Naive thymus-derived CD4-positive, alpha-beta T cell (primary cell): ENCODE measurements around the gene CCM2L. TPM values are rescaled to one million over a fixed set of nuclear protein-coding genes. Genes with fewer than 3 reads are reported as not detected.

Source experiments
- ATAC-seq: fragments of 150-1000 bp; cut with Tn5 transposase; 2 replicates; pipeline ENCODE4 v1.10.0; 2021; ENCODE audit warnings: mild to moderate bottlenecking, moderate library complexity
- CTCF ChIA-PET: fragments of 350-600 bp; sonication (Branson Sonifier 250); formaldehyde crosslinking; loops from one replicate; lab custom pipeline; 2021; ENCODE audit warnings: antibody characterized with exemption; lab: Charles Lee
- POLR2A ChIA-PET: fragments of 350-600 bp; sonication (Branson Sonifier 250); formaldehyde crosslinking; loops from one replicate; lab custom pipeline; 2021; ENCODE audit warnings: antibody characterized with exemption, inconsistent platforms; lab: Charles Lee
- DNase-seq, 9 donors: peaks; one replicate each; pipeline versions ENCODE4 v3.0.0 to v3.0.0-alpha.2; 2020 to 2022; ENCODE audit warnings: mixed read lengths in 1 of 9
- H3K27ac ChIP-seq: one replicate; pipeline ENCODE4 v1.7.0; 2013; ENCODE audit warnings: mild to moderate bottlenecking, low read depth, low read length, moderate library complexity
- H3K27me3 ChIP-seq, 2 donors: one replicate each; pipeline ENCODE4 v1.7.0; 2013; ENCODE audit warnings: low read length in 2 of 2, mild to moderate bottlenecking in 2 of 2, moderate library complexity in 2 of 2; ENCODE audit not compliant: control insufficient read depth in 2 of 2, insufficient read depth in 2 of 2
- H3K36me3 ChIP-seq, 3 experiments: 1 replicate in 2 of 3; 2 replicates in 1 of 3; pipeline ENCODE4 v1.7.0; 2013; ENCODE audit warnings: low read length in 3 of 3, mild to moderate bottlenecking in 3 of 3, moderate library complexity in 1 of 3; ENCODE audit not compliant: insufficient read depth in 3 of 3, control insufficient read depth in 2 of 3
- H3K4me1 ChIP-seq, 2 donors: one replicate each; pipeline ENCODE4 v1.7.0; 2013; ENCODE audit warnings: low read length in 2 of 2, mild to moderate bottlenecking in 2 of 2, moderate library complexity in 1 of 2; ENCODE audit not compliant: control insufficient read depth in 2 of 2, insufficient read depth in 2 of 2
- H3K4me3 ChIP-seq: 2 replicates; pipeline ENCODE4 v1.7.0; 2013; ENCODE audit warnings: mild to moderate bottlenecking, low read length
- H3K9me3 ChIP-seq, 3 experiments: 1 replicate in 2 of 3; 2 replicates in 1 of 3; pipeline ENCODE4 v1.7.0; 2013; ENCODE audit warnings: low read length in 3 of 3; ENCODE audit not compliant: control insufficient read depth in 2 of 3
- H3K27ac Mint-ChIP-seq, 9 donors: one replicate each; pipeline ENCODE4 v1.8.0; 2020 to 2022; ENCODE audit warnings: mixed read lengths in 9 of 9, mild to moderate bottlenecking in 8 of 9, moderate library complexity in 5 of 9, inconsistent platforms in 2 of 9
- H3K27me3 Mint-ChIP-seq, 5 donors: one replicate each; pipeline ENCODE4 v1.8.0; 2021 to 2022; ENCODE audit warnings: mixed read lengths in 5 of 5, mild to moderate bottlenecking in 1 of 5
- H3K36me3 Mint-ChIP-seq, 5 donors: one replicate each; pipeline ENCODE4 v1.8.0; 2020 to 2022; ENCODE audit warnings: mixed read lengths in 5 of 5, mild to moderate bottlenecking in 3 of 5, inconsistent platforms in 1 of 5
- H3K4me1 Mint-ChIP-seq, 7 donors: one replicate each; pipeline ENCODE4 v1.8.0; 2020 to 2022; ENCODE audit warnings: mixed read lengths in 7 of 7, mild to moderate bottlenecking in 3 of 7, inconsistent platforms in 1 of 7
- H3K4me3 Mint-ChIP-seq, 10 donors: one replicate each; pipeline ENCODE4 v1.8.0; 2020 to 2022; ENCODE audit warnings: mild to moderate bottlenecking in 10 of 10, mixed read lengths in 10 of 10, moderate library complexity in 6 of 10, inconsistent platforms in 2 of 10
- H3K9me3 Mint-ChIP-seq, 11 donors: one replicate each; pipeline ENCODE4 v1.8.0; 2020 to 2022; ENCODE audit warnings: mixed read lengths in 11 of 11, mild to moderate bottlenecking in 4 of 11, inconsistent platforms in 1 of 11, moderate library complexity in 1 of 11
- intact Hi-C, 2 donors: fragments of 100-400 bp; cut with micrococcal nuclease; formaldehyde crosslinking; loops; one replicate each; pipeline ENCODE4 v1.15.1; 2023
- polyA plus RNA-seq, 2 donors: library from polyadenylated mRNA; unstranded; fragments of 300-500 nt; fragmentation: Illumina TruSeq; gene quantifications; one replicate each; pipeline ENCODE4 v1.2.3, GENCODE V29; 2021
- total RNA-seq, 6 experiments: library from RNA in 5 of 6; stranded (reverse) in 5 of 6; gene quantifications; 1 replicate in 5 of 6; 2 replicates in 1 of 6; pipeline ENCODE4 v1.2.3 and lab custom pipeline; 2021 to 2026

Gene CCM2L
- total and polyA plus RNA-seq, 7 experiments from 2014 or later = not detected

- peaks cover 7 to 18% of the 10 kb centered on the region in 2 donors for H3K4me1 ChIP-seq
- peaks cover 11 to 22% (median 16%) of the 10 kb centered on the region in 7 donors for H3K4me1 Mint-ChIP-seq
- H3K27ac Mint-ChIP-seq = no peak overlapping the region
- peaks cover 56 to 67% (median 60%) of the 10 kb centered on the region in 5 donors for H3K27me3 Mint-ChIP-seq
- no peak overlapping the region for H3K4me3 ChIP-seq
- H3K27ac ChIP-seq = no peak overlapping the region
- H3K36me3 ChIP-seq = no peaks in the 10 kb centered on the region
- H3K27me3 ChIP-seq = peaks cover 8 to 13% of the 10 kb centered on the region in 2 donors
- H3K36me3 Mint-ChIP-seq = peaks cover 0 to 5% (median 0%) of the 10 kb centered on the region in 5 donors
- intact Hi-C loops = no loop called here
- ChIA-PET POLR2A (no interaction called here), CTCF (no interaction called here)
- no peaks in the 10 kb centered on the region for H3K9me3 ChIP-seq
- peak overlapping the region; percentile 46 to 83 (median 68) for H3K4me3 Mint-ChIP-seq
- H3K9me3 Mint-ChIP-seq = peaks cover 0 to 4% (median 0%) of the 10 kb centered on the region in 11 donors
- ATAC-seq = no peak
- DNase-seq = no peak
These were observed 41.5 kb downstream of the CCM2L start for GRCh38 chr20:32051720-32052089.

- H3K4me3 Mint-ChIP-seq = peak within 1 kb of the TSS; percentile 46 to 83 (median 68)
These were observed 42.0 kb downstream of the CCM2L start, which contains the start of gene HCK for GRCh38 chr20:32052090-32052777. Gene HCK (plus strand): TSS chr20:32052242.

GRCh38 chr20:32052778-32053362 is 42.6 kb downstream of the CCM2L start:
- no peaks in the 10 kb centered on the region for H3K9me3 ChIP-seq
- H3K4me1 Mint-ChIP-seq = peaks cover 11 to 22% (median 16%) of the 10 kb centered on the region in 7 donors
- H3K27me3 Mint-ChIP-seq = peaks cover 57 to 66% (median 58%) of the 10 kb centered on the region in 5 donors
- no peak overlapping the region for H3K27ac Mint-ChIP-seq
- POLR2A ChIA-PET = no interaction called here
- H3K27ac ChIP-seq = no peak overlapping the region
- peaks cover 7 to 18% of the 10 kb centered on the region in 2 donors for H3K4me1 ChIP-seq
- no peaks in the 10 kb centered on the region for H3K36me3 ChIP-seq
- CTCF ChIA-PET = no interaction called here
- intact Hi-C loops = no loop called here
- no peak overlapping the region for H3K4me3 ChIP-seq
- H3K9me3 Mint-ChIP-seq = peaks cover 0 to 5% (median 0%) of the 10 kb centered on the region in 11 donors
- H3K4me3 Mint-ChIP-seq = peak overlapping the region; percentile 6 to 83 (median 56)
- DNase-seq (no peak), ATAC-seq (peak; percentile 79)
- H3K27me3 ChIP-seq = peaks cover 8 to 13% of the 10 kb centered on the region in 2 donors
- H3K36me3 Mint-ChIP-seq = peaks cover 0 to 5% (median 0%) of the 10 kb centered on the region in 5 donors

More at GRCh38 chr20:32052090-32052777, 42.0 kb downstream of the CCM2L start, which contains the start of gene HCK:
- peaks cover 0 to 5% (median 0%) of the 10 kb centered on the region in 11 donors for H3K9me3 Mint-ChIP-seq
- Histone ChIP-seq H3K4me3 (no peak within 1 kb of the TSS), H3K4me1 (peaks cover 7 to 18% of the 10 kb centered on the region in 2 donors), H3K27me3 (peaks cover 8 to 13% of the 10 kb centered on the region in 2 donors), H3K36me3 (no peaks in the 10 kb centered on the region), H3K27ac (no peak within 1 kb of the TSS), H3K9me3 (no peaks in the 10 kb centered on the region)
- peaks cover 54 to 69% (median 57%) of the 10 kb centered on the region in 5 donors for H3K27me3 Mint-ChIP-seq
- ChIA-PET CTCF (no interaction called here), POLR2A (no interaction called here)
- intact Hi-C loops = no loop called here
- DNase-seq = no peak
- peaks cover 11 to 22% (median 16%) of the 10 kb centered on the region in 7 donors for H3K4me1 Mint-ChIP-seq
- H3K27ac Mint-ChIP-seq = peak within 1 kb of the TSS in 2 of 9 donors; percentile 4 to 52
- peaks cover 0 to 5% (median 0%) of the 10 kb centered on the region in 5 donors for H3K36me3 Mint-ChIP-seq
- ATAC-seq = peak; percentile 68

- H3K9me3 Mint-ChIP-seq = peaks cover 0 to 5% (median 0%) of the 10 kb centered on the region in 11 donors
- no peak for DNase-seq
- H3K9me3 ChIP-seq = no peaks in the 10 kb centered on the region
- H3K27me3 Mint-ChIP-seq = peaks cover 55 to 69% (median 61%) of the 10 kb centered on the region in 5 donors
- peaks cover 0 to 5% (median 0%) of the 10 kb centered on the region in 5 donors for H3K36me3 Mint-ChIP-seq
- H3K27ac ChIP-seq = no peak overlapping the region
- H3K4me3 Mint-ChIP-seq = no peak overlapping the region
- peaks cover 8 to 13% of the 10 kb centered on the region in 2 donors for H3K27me3 ChIP-seq
- H3K4me3 ChIP-seq = no peak overlapping the region
- POLR2A ChIA-PET = no interaction called here
- H3K4me1 Mint-ChIP-seq = peaks cover 11 to 22% (median 16%) of the 10 kb centered on the region in 7 donors
- no peak for ATAC-seq
- H3K27ac Mint-ChIP-seq = no peak overlapping the region
- H3K4me1 ChIP-seq = peaks cover 7 to 18% of the 10 kb centered on the region in 2 donors
- no peaks in the 10 kb centered on the region for H3K36me3 ChIP-seq
- intact Hi-C loops = no loop called here
- CTCF ChIA-PET = no interaction called here
These were observed 43.4 kb downstream of the CCM2L start for GRCh38 chr20:32053648-32054047.

GRCh38 chr20:32056708-32057483 is 46.7 kb downstream of the CCM2L start:
- intact Hi-C loops = no loop called here
- Histone ChIP-seq H3K4me1 (peaks cover 6 to 11% of the 10 kb centered on the region in 2 donors), H3K27me3 (peaks cover 2 to 11% of the 10 kb centered on the region in 2 donors), H3K27ac (no peak overlapping the region), H3K4me3 (no peak overlapping the region), H3K36me3 (no peaks in the 10 kb centered on the region), H3K9me3 (no peaks in the 10 kb centered on the region)
- no peak overlapping the region for H3K27ac Mint-ChIP-seq
- DNase-seq (no peak), ATAC-seq (no peak)
- peaks cover 3 to 9% (median 7%) of the 10 kb centered on the region in 7 donors for H3K4me1 Mint-ChIP-seq
- H3K9me3 Mint-ChIP-seq = peaks cover 0 to 5% (median 0%) of the 10 kb centered on the region in 11 donors
- CTCF ChIA-PET = no interaction called here
- peaks cover 57 to 61% (median 59%) of the 10 kb centered on the region in 5 donors for H3K27me3 Mint-ChIP-seq
- no peak overlapping the region for H3K4me3 Mint-ChIP-seq
- POLR2A ChIA-PET = no interaction called here
- no peaks in the 10 kb centered on the region for H3K36me3 Mint-ChIP-seq

GRCh38 chr20:32057656-32058184 is 47.5 kb downstream of the CCM2L start:
- ATAC-seq = no peak
- intact Hi-C loops = no loop called here
- Histone ChIP-seq H3K4me1 (peaks cover 0 to 5% of the 10 kb centered on the region in 2 donors), H3K27me3 (peaks cover 0 to 4% of the 10 kb centered on the region in 2 donors), H3K9me3 (no peaks in the 10 kb centered on the region), H3K27ac (no peak overlapping the region), H3K4me3 (no peak overlapping the region), H3K36me3 (no peaks in the 10 kb centered on the region)
- no peaks in the 10 kb centered on the region for H3K36me3 Mint-ChIP-seq
- peaks cover 0 to 5% (median 0%) of the 10 kb centered on the region in 11 donors for H3K9me3 Mint-ChIP-seq
- ChIA-PET CTCF (no interaction called here), POLR2A (no interaction called here)
- no peak for DNase-seq
- no peak overlapping the region for H3K4me3 Mint-ChIP-seq
- H3K27ac Mint-ChIP-seq = no peak overlapping the region
- H3K27me3 Mint-ChIP-seq = peaks cover 51 to 64% (median 61%) of the 10 kb centered on the region in 5 donors
- H3K4me1 Mint-ChIP-seq = peaks cover 0 to 9% (median 5%) of the 10 kb centered on the region in 7 donors
